Measurements from ENCODE around the gene GAS6. TPM values are rescaled to one million over a fixed set of nuclear protein-coding genes. Genes with fewer than 3 reads are reported as not detected.
"Not testable (repeated sequence)": the region's sequence is repeated elsewhere in the genome, so short reads cannot be mapped to it uniquely, and the experiment has no call there.

The GAS6 gene
- 10 to 100 TPM; 18.9 to 30.6 (median 29.2) TPM for polyA plus RNA-seq (ENCODE audit: insufficient read length in 3 of 3)
- long read RNA-seq, donor 1, transcript GAS6-201 (15 exons, 2,490 nt) = major isoform, 6 of 11 reads
- long read RNA-seq, donor 1, transcript GAS6-204 (1 exons, 2,646 nt) = minor isoform, 5 of 11 reads
- long read RNA-seq, donor 1, partial matches to known transcripts = 0 of 11 reads
- long read RNA-seq, donor 1, other reads (novel, unspliced or antisense) = 0 of 11 reads
- long read RNA-seq, donor 2, transcript GAS6-201 (15 exons, 2,490 nt) = major isoform, 10 of 17 reads
- long read RNA-seq, donor 2, transcript GAS6-204 (1 exons, 2,646 nt) = minor isoform, 7 of 17 reads
- long read RNA-seq, donor 2, partial matches to known transcripts = 0 of 17 reads
- long read RNA-seq, donor 2, other reads (novel, unspliced or antisense) = 0 of 17 reads
- long read RNA-seq, donor 3, transcript GAS6-204 (1 exons, 2,646 nt) = minor isoform, 6 of 25 reads
- long read RNA-seq, donor 3, transcript GAS6-201 (15 exons, 2,490 nt) = major isoform, 18 of 25 reads
- long read RNA-seq, donor 3, partial matches to known transcripts = 0 of 25 reads
- long read RNA-seq, donor 3, other reads (novel, unspliced or antisense) = 0 of 25 reads
- long read RNA-seq, donor 4, transcript GAS6-201 (15 exons, 2,490 nt) = major isoform, 7 of 10 reads
- long read RNA-seq, donor 4, partial matches to known transcripts = 0 of 10 reads
- long read RNA-seq, donor 4, other reads (novel, unspliced or antisense) = 0 of 10 reads
- long read RNA-seq, donor 5 = 0 reads
- long read RNA-seq, donor 6, transcript GAS6-204 (1 exons, 2,646 nt) = major isoform, 7 of 12 reads
- long read RNA-seq, donor 6, partial matches to known transcripts = 0 of 12 reads
- long read RNA-seq, donor 6, other reads (novel, unspliced or antisense) = 0 of 12 reads
- long read RNA-seq, donor 7, transcript GAS6-204 (1 exons, 2,646 nt) = major isoform, 7 of 11 reads
- long read RNA-seq, donor 7, partial matches to known transcripts = 0 of 11 reads
- long read RNA-seq, donor 7, other reads (novel, unspliced or antisense) = 0 of 11 reads
- long read RNA-seq, donor 8 = 0 reads
- long read RNA-seq, donor 9, transcript GAS6-201 (15 exons, 2,490 nt) = major isoform, 10 of 13 reads
- long read RNA-seq, donor 9, partial matches to known transcripts = 0 of 13 reads
- long read RNA-seq, donor 9, other reads (novel, unspliced or antisense) = 0 of 13 reads
- long read RNA-seq, donor 10, transcript GAS6-201 (15 exons, 2,490 nt) = major isoform, 9 of 15 reads
- long read RNA-seq, donor 10, transcript GAS6-204 (1 exons, 2,646 nt) = minor isoform, 6 of 15 reads
- long read RNA-seq, donor 10, partial matches to known transcripts = 0 of 15 reads
- long read RNA-seq, donor 10, other reads (novel, unspliced or antisense) = 0 of 15 reads
- long read RNA-seq, donor 11, transcript GAS6-204 (1 exons, 2,646 nt) = major isoform, 5 of 8 reads
- long read RNA-seq, donor 11, partial matches to known transcripts = 0 of 8 reads
- long read RNA-seq, donor 11, other reads (novel, unspliced or antisense) = 0 of 8 reads
- long read RNA-seq, donor 12, transcript GAS6-204 (1 exons, 2,646 nt) = minor isoform, 5 of 13 reads
- long read RNA-seq, donor 12, transcript GAS6-201 (15 exons, 2,490 nt) = major isoform, 8 of 13 reads
- long read RNA-seq, donor 12, partial matches to known transcripts = 0 of 13 reads
- long read RNA-seq, donor 12, other reads (novel, unspliced or antisense) = 0 of 13 reads
- long read RNA-seq, donor 13 = 0 reads
- long read RNA-seq, donor 14, transcript GAS6-201 (15 exons, 2,490 nt) = major isoform, 8 of 12 reads
- long read RNA-seq, donor 14, partial matches to known transcripts = 0 of 12 reads
- long read RNA-seq, donor 14, other reads (novel, unspliced or antisense) = 0 of 12 reads
- long read RNA-seq, donor 15, transcript GAS6-201 (15 exons, 2,490 nt) = major isoform, 7 of 11 reads
- long read RNA-seq, donor 15, partial matches to known transcripts = 0 of 11 reads
- long read RNA-seq, donor 15, other reads (novel, unspliced or antisense) = 0 of 11 reads
- long read RNA-seq, donor 16, transcript GAS6-201 (15 exons, 2,490 nt) = major isoform, 14 of 28 reads
- long read RNA-seq, donor 16, transcript GAS6-204 (1 exons, 2,646 nt) = minor isoform, 13 of 28 reads
- long read RNA-seq, donor 16, partial matches to known transcripts = 0 of 28 reads
- long read RNA-seq, donor 16, other reads (novel, unspliced or antisense) = 0 of 28 reads

- peak in 2 of 11 donors; percentile 16 to 21 for DNase-seq (ENCODE audit: extremely low read depth in 1 of 11, low read depth in 9 of 11, low spot score in 4 of 11)
Observed at GRCh38 chr13:113863524-113864272, at the start of gene GAS6. Gene GAS6 (minus strand): TSS chr13:113864076. CDS start chr13:113863920, 156 bp downstream.

- DNase-seq (ENCODE audit: extremely low read depth in 1 of 11, low read depth in 9 of 11, low spot score in 4 of 11) = not testable (repeated sequence)
Observed at GRCh38 chr13:113913408-113913807, 49.5 kb upstream of the GAS6 start.

- DNase-seq (ENCODE audit: extremely low read depth in 1 of 11, low read depth in 9 of 11, low spot score in 4 of 11) = no peak
Observed at GRCh38 chr13:113912596-113912995, 48.7 kb upstream of the GAS6 start.

- DNase-seq (ENCODE audit: extremely low read depth in 1 of 11, low read depth in 9 of 11, low spot score in 4 of 11) = no peak
Observed at GRCh38 chr13:113907635-113908617, 44.0 kb upstream of the GAS6 start.

- no peak for DNase-seq (ENCODE audit: extremely low read depth in 1 of 11, low read depth in 9 of 11, low spot score in 4 of 11)
Observed at GRCh38 chr13:113906571-113906970, 42.7 kb upstream of the GAS6 start.

- DNase-seq (ENCODE audit: extremely low read depth in 1 of 11, low read depth in 9 of 11, low spot score in 4 of 11) = no peak
Observed at GRCh38 chr13:113905942-113906341, 42.1 kb upstream of the GAS6 start.

- no peak for DNase-seq (ENCODE audit: extremely low read depth in 1 of 11, low read depth in 9 of 11, low spot score in 4 of 11)
Observed at GRCh38 chr13:113905018-113905417, 41.1 kb upstream of the GAS6 start.

GRCh38 chr13:113904411-113904810, 40.5 kb upstream of the GAS6 start:
- DNase-seq (ENCODE audit: extremely low read depth in 1 of 11, low read depth in 9 of 11, low spot score in 4 of 11) = no peak

- no peak for DNase-seq (ENCODE audit: extremely low read depth in 1 of 11, low read depth in 9 of 11, low spot score in 4 of 11)
Observed at GRCh38 chr13:113903912-113904311, 40.0 kb upstream of the GAS6 start.

GRCh38 chr13:113902986-113903775, 39.3 kb upstream of the GAS6 start:
- no peak for DNase-seq (ENCODE audit: extremely low read depth in 1 of 11, low read depth in 9 of 11, low spot score in 4 of 11)

GRCh38 chr13:113902481-113902880, 38.6 kb upstream of the GAS6 start:
- no peak for DNase-seq (ENCODE audit: extremely low read depth in 1 of 11, low read depth in 9 of 11, low spot score in 4 of 11)

GRCh38 chr13:113901642-113902041, 37.8 kb upstream of the GAS6 start:
- no peak for DNase-seq (ENCODE audit: extremely low read depth in 1 of 11, low read depth in 9 of 11, low spot score in 4 of 11)

GRCh38 chr13:113901231-113901630, 37.4 kb upstream of the GAS6 start:
- DNase-seq (ENCODE audit: extremely low read depth in 1 of 11, low read depth in 9 of 11, low spot score in 4 of 11) = no peak

- no peak for DNase-seq (ENCODE audit: extremely low read depth in 1 of 11, low read depth in 9 of 11, low spot score in 4 of 11)
Observed at GRCh38 chr13:113900646-113901045, 36.8 kb upstream of the GAS6 start.

GRCh38 chr13:113898391-113898790, 34.5 kb upstream of the GAS6 start:
- DNase-seq (ENCODE audit: extremely low read depth in 1 of 11, low read depth in 9 of 11, low spot score in 4 of 11) = no peak
